ENCODE measurements around the gene MYO9B. TPM values are rescaled to one million over a fixed set of nuclear protein-coding genes. Genes with fewer than 3 reads are reported as not detected.
A peak's percentile ranks its signal among the peaks of the same experiment; 100 is the strongest.

MYO9B gene
- total and polyA plus RNA-seq, 2 of the 13 experiments (the other 11 are each of a cell fraction or from before 2014, with no cell fraction given): 18.0 to 18.3 TPM

GRCh38 chr19:17243830-17244617, 168.4 kb downstream of the MYO9B start (continued):
- TF ChIP-seq ZGPAT (CRISPR knock-in tag; IDR thresholded peaks at IDR 0.05): peak; percentile 83; the same call in 1 of the 2 replicates
- TF ChIP-seq SALL2 (CRISPR knock-in tag; IDR thresholded peaks at IDR 0.05): no peak
- peak; percentile 93 for TF ChIP-seq HIVEP1 (CRISPR knock-in tag; IDR thresholded peaks at IDR 0.05)
- 0 out of 2 replicates have a peak, but pooled peaks have one; percentile 22 for TF ChIP-seq ZNF136 (CRISPR knock-in tag; IDR thresholded peaks at IDR 0.05; ENCODE audit: low read depth)

GRCh38 chr19:17244618-17245534, 169.3 kb downstream of the MYO9B start:
- H4K20me1 ChIP-seq (ENCODE audit: insufficient read depth, low read length): peaks cover 23% of the 10 kb centered on the region; the same call in 1 of the 2 replicates
- no peaks in the 10 kb centered on the region for H3K36me3 ChIP-seq (replicated peaks in 1 of 2; ENCODE audit: control insufficient read depth in 1 of 2, insufficient read depth in 2 of 2, low read length in 2 of 2)
- FAIRE-seq: no peak
- 0% methylated on average over 1 of the region's 100 CpGs for WGBS (ENCODE audit: low lambda C conversion rate)
- peak overlapping the region; percentile 90 for H3K9ac ChIP-seq (ENCODE audit: insufficient read depth, low read depth, low read length)
- peak overlapping the region; percentile 87 to 92 (median 89) for H3K4me3 ChIP-seq (replicated peaks in 1 of 3; ENCODE audit: insufficient read depth in 1 of 3, low read depth in 2 of 3, low read length in 3 of 3)
- H3K4me2 ChIP-seq (ENCODE audit: low read depth, low read length): peak overlapping the region; percentile 99
- peaks cover 73% of the 10 kb centered on the region for H3K4me1 ChIP-seq (ENCODE audit: insufficient read depth, low read length)
- H2AFZ ChIP-seq (ENCODE audit: low read length): no peak overlapping the region
- intact Hi-C loops (cut with micrococcal nuclease; ENCODE audit: unreplicated experiment): no loop called here
- H3K27ac ChIP-seq (ENCODE audit: extremely low read length, insufficient read depth, low read length): peak overlapping the region; percentile 95
- ATAC-seq: no peak
- in situ Hi-C loops (cut with HindIII; ENCODE audit: extremely low pct_ligation_motif_present, low pct_unique_long_range_greater_than_20kb): no loop called here
- POLR2A ChIA-PET: interaction anchor here (0.8 to 9.0 kb wide), 13 partner anchors 10 to 160 kb away, joined by 3 to 178 read pairs (median 5); partner anchors contain the start of genes BABAM1, BST2, MRPL34 and OCEL1
- peaks cover 44% of the 10 kb centered on the region for H3K79me2 ChIP-seq (ENCODE audit: insufficient read depth, low read length)
- no peaks in the 10 kb centered on the region for H3K9me3 ChIP-seq (ENCODE audit: low read length)
- no TSS peak for BruUV-seq (replicated peaks)
- no peaks in the 10 kb centered on the region for H3K27me3 ChIP-seq (ENCODE audit: control insufficient read depth in 1 of 2, insufficient read depth in 2 of 2, low read length in 2 of 2)
- CTCF ChIA-PET (ENCODE audit: low intra/inter-chr PET ratio, low total read pairs): no interaction called here
- DNase-seq (ENCODE audit: low spot score): no peak
- TF ChIP-seq ZNF367 (CRISPR knock-in tag; IDR thresholded peaks at IDR 0.05; ENCODE audit: borderline replicate concordance): no peak
- TF ChIP-seq NR2F1 (CRISPR knock-in tag; IDR thresholded peaks at IDR 0.05): no peak
- TF ChIP-seq CERS6 (CRISPR knock-in tag; IDR thresholded peaks at IDR 0.05): no peak
- no peak for TF ChIP-seq ZNF547 (CRISPR knock-in tag; IDR thresholded peaks at IDR 0.05)
- no peak; the same call in 1 of the 2 replicates for TF ChIP-seq ZNF460 (CRISPR knock-in tag; IDR thresholded peaks at IDR 0.05; ENCODE audit: borderline replicate concordance)
- TF ChIP-seq ZNF260 (CRISPR knock-in tag; IDR thresholded peaks at IDR 0.05; ENCODE audit: borderline replicate concordance, low read depth): no peak
- TF ChIP-seq ZNF230 (CRISPR knock-in tag; IDR thresholded peaks at IDR 0.05): no peak
- no peak for TF ChIP-seq ZNF30 (CRISPR knock-in tag; IDR thresholded peaks at IDR 0.05)
- TF ChIP-seq ZNF362 (CRISPR knock-in tag; IDR thresholded peaks at IDR 0.05; ENCODE audit: borderline replicate concordance): 0 out of 2 replicates have a peak, but pooled peaks have one; percentile 20
- no peak for TF ChIP-seq TBX3 (IDR thresholded peaks at IDR 0.05; ENCODE audit: borderline replicate concordance)
- TF ChIP-seq ZNF75D (CRISPR knock-in tag; IDR thresholded peaks at IDR 0.05; ENCODE audit: borderline replicate concordance): no peak
- TF ChIP-seq NCOA1 (CRISPR knock-in tag; IDR thresholded peaks at IDR 0.05): no peak
